Measurements from ENCODE around the gene BST1. TPM values are rescaled to one million over a fixed set of nuclear protein-coding genes. Genes with fewer than 3 reads are reported as not detected.

The BST1 gene
- total RNA-seq, 3 donors from 2014 or later (not counting 1 experiment from before 2014, with no cell fraction given), result 1.8 to 6.4 (median 2.2) TPM

DNA sequence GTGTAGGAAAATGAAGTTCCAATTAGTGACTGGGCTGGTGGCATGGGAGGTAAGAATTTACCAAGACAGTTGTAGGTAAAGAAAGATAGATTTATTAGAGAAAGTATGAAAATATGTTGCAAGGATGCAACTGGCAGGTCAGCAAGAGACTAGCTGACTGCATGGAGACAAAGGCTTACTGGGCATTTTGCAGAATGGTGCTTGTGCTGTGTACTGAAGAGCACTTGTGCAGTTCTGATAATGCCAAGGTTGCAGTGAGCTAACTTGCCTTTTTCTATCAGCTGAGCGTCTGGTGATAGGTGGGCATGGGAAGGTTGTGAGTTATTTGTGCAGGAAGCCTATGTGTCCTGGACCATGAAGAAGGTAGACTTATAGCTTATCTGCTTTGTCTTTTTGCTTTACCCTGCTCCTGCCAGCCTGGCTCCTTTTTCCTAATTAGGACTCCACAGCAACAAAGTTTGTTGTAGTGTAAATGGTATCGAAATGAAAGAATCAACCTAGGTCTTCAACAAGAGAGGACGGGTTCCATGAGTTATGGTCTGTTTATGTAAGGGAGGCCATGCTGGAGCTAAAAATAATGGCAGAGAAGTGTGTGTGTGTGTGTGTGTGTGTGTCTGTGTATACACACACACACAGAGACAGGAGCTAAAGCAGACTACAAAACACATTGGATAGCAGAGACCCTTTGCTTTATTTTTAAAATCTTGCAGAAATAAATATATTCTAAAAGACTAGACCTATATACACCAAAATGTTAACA is 15.0 kb downstream of the BST1 start:
- no peaks in the 10 kb centered on the region for H3K36me3 Mint-ChIP-seq
- no peak overlapping the region for H3K4me3 Mint-ChIP-seq
- 97% methylated on average over 3 of the region's 3 CpGs for WGBS (ENCODE audit: insufficient coverage)
- no peak overlapping the region for H3K27ac Mint-ChIP-seq
- no peak overlapping the region for H3K4me3 ChIP-seq (ENCODE audit: low read length)
- H3K4me1 Mint-ChIP-seq, result peaks cover 6 to 9% of the 10 kb centered on the region in 2 donors
- H3K27ac ChIP-seq (ENCODE audit: low read length), result no peak overlapping the region
- intact Hi-C loops (cut with micrococcal nuclease), result no loop called here
- no peak for ATAC-seq
- TF ChIP-seq, protein P1, sequence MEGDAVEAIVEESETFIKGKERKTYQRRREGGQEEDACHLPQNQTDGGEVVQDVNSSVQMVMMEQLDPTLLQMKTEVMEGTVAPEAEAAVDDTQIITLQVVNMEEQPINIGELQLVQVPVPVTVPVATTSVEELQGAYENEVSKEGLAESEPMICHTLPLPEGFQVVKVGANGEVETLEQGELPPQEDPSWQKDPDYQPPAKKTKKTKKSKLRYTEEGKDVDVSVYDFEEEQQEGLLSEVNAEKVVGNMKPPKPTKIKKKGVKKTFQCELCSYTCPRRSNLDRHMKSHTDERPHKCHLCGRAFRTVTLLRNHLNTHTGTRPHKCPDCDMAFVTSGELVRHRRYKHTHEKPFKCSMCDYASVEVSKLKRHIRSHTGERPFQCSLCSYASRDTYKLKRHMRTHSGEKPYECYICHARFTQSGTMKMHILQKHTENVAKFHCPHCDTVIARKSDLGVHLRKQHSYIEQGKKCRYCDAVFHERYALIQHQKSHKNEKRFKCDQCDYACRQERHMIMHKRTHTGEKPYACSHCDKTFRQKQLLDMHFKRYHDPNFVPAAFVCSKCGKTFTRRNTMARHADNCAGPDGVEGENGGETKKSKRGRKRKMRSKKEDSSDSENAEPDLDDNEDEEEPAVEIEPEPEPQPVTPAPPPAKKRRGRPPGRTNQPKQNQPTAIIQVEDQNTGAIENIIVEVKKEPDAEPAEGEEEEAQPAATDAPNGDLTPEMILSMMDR (IDR thresholded peaks at IDR 0.05), result no peak
- no peaks in the 10 kb centered on the region for H3K9me3 ChIP-seq (ENCODE audit: control insufficient read depth, insufficient read depth, low read length)
- no peaks in the 10 kb centered on the region for H3K9me3 Mint-ChIP-seq
- no peaks in the 10 kb centered on the region for H3K27me3 ChIP-seq (ENCODE audit: control insufficient read depth, insufficient read depth, low read length)
- H3K4me1 ChIP-seq (ENCODE audit: control insufficient read depth, insufficient read depth, low read length), result no peaks in the 10 kb centered on the region
- no peaks in the 10 kb centered on the region for H3K36me3 ChIP-seq (ENCODE audit: control insufficient read depth, insufficient read depth, low read length)
- no peak for DNase-seq
- H3K27me3 Mint-ChIP-seq (ENCODE audit: low read depth in 2 of 2), result no peaks in the 10 kb centered on the region

DNA sequence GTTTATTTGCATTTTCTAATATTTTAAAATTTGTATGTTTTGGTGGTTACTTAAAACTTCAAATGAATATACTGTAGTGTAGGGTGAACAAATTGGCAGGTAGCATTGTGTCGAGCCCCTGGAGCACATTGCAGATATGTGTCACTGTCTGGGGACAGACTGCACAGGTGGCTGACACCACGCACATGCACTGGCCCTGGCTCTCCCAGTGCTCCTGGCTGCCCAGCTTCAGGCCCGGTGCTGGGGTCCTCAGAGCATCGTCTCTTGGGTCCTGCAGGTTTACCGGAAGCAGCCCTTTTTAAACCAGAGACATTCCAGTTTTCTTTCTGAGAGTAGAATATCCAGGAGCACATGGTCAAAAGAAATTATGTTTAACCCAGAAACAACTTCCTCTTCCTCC is 15.6 kb downstream of the BST1 start:
- no peak overlapping the region for H3K27ac Mint-ChIP-seq
- no peaks in the 10 kb centered on the region for H3K27me3 Mint-ChIP-seq (ENCODE audit: low read depth in 2 of 2)
- WGBS (ENCODE audit: insufficient coverage), result 96% methylated on average over 5 of the region's 5 CpGs

DNA sequence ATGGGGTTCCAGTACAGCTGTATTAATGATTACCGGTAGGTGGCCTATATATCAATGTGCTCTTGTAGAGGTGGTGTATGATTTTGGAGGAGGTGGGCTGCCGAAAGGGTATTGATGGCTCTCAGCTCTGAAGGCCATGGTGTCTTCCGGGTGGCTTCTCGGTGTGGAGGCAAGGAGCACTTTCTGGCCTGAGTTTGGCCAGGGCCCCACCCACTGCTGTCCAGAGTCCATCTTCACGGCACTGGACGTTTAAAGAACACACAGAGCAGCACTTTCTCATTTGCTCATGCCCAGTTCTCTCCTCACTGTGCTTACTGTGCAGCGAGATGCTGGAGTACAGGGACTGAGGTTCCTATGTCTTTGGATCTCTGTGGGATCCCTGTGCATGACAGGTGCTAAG is 16.1 kb downstream of the BST1 start:
- Histone ChIP-seq H3K36me3 (ENCODE audit: control insufficient read depth, insufficient read depth, low read length) (no peaks in the 10 kb centered on the region), H3K27me3 (ENCODE audit: control insufficient read depth, insufficient read depth, low read length) (no peaks in the 10 kb centered on the region), H3K4me3 (ENCODE audit: low read length) (no peak overlapping the region), H3K9me3 (ENCODE audit: control insufficient read depth, insufficient read depth, low read length) (no peaks in the 10 kb centered on the region), H3K4me1 (ENCODE audit: control insufficient read depth, insufficient read depth, low read length) (no peaks in the 10 kb centered on the region), H3K27ac (ENCODE audit: low read length) (no peak overlapping the region)
- Mint-ChIP-seq H3K27me3 (ENCODE audit: low read depth in 2 of 2) (no peaks in the 10 kb centered on the region), H3K4me3 (no peak overlapping the region), H3K27ac (no peak overlapping the region), H3K9me3 (no peaks in the 10 kb centered on the region), H3K36me3 (no peaks in the 10 kb centered on the region), H3K4me1 (peaks cover 6 to 9% of the 10 kb centered on the region in 2 donors)
- TF ChIP-seq, protein P1 (IDR thresholded peaks at IDR 0.05), result no peak
- intact Hi-C loops (cut with micrococcal nuclease), result no loop called here
- DNase-seq, result no peak
- no peak for ATAC-seq
- WGBS (ENCODE audit: insufficient coverage), result 93% methylated on average over 7 of the region's 7 CpGs

More for the DNA sequence above, 15.6 kb downstream of the BST1 start:
- no peaks in the 10 kb centered on the region for H3K27me3 ChIP-seq (ENCODE audit: control insufficient read depth, insufficient read depth, low read length)
- intact Hi-C loops (cut with micrococcal nuclease), result no loop called here
- Mint-ChIP-seq H3K9me3 (no peaks in the 10 kb centered on the region), H3K36me3 (no peaks in the 10 kb centered on the region), H3K4me3 (no peak overlapping the region), H3K4me1 (peaks cover 6 to 9% of the 10 kb centered on the region in 2 donors)
- H3K4me3 ChIP-seq (ENCODE audit: low read length), result no peak overlapping the region
- no peaks in the 10 kb centered on the region for H3K9me3 ChIP-seq (ENCODE audit: control insufficient read depth, insufficient read depth, low read length)
- no peak overlapping the region for H3K27ac ChIP-seq (ENCODE audit: low read length)
- no peak for ATAC-seq
- no peaks in the 10 kb centered on the region for H3K36me3 ChIP-seq (ENCODE audit: control insufficient read depth, insufficient read depth, low read length)
- TF ChIP-seq, protein P1 (IDR thresholded peaks at IDR 0.05), result no peak
- no peaks in the 10 kb centered on the region for H3K4me1 ChIP-seq (ENCODE audit: control insufficient read depth, insufficient read depth, low read length)
- no peak for DNase-seq

DNA sequence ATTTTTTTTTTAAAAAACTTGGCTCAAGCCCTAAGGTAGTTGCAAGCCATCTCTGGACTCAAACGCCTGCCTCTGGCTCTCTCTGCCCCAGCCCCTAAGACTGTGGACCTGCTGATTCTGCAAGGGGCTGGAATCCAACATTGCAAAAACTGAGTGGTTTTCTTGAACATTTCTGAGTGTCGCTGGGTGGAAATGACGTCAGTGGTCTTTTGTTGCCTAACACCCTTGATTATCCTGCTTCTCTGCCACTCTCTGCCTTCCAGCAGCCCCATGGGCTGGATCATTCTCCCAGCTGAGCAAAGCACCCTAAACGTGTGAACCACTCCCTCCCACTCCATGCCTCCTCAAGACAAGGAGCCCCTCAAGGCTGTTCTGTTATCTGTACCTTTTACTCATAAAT is 16.6 kb downstream of the BST1 start:
- no peak for ATAC-seq
- WGBS (ENCODE audit: insufficient coverage), result 86% methylated on average over 4 of the region's 4 CpGs
- H3K36me3 Mint-ChIP-seq, result no peaks in the 10 kb centered on the region
- H3K9me3 ChIP-seq (ENCODE audit: control insufficient read depth, insufficient read depth, low read length), result no peaks in the 10 kb centered on the region
- TF ChIP-seq, protein P1 (IDR thresholded peaks at IDR 0.05), result no peak
- no peak overlapping the region for H3K27ac ChIP-seq (ENCODE audit: low read length)
- no peaks in the 10 kb centered on the region for H3K4me1 ChIP-seq (ENCODE audit: control insufficient read depth, insufficient read depth, low read length)
- no peak overlapping the region for H3K4me3 Mint-ChIP-seq
- no peaks in the 10 kb centered on the region for H3K27me3 ChIP-seq (ENCODE audit: control insufficient read depth, insufficient read depth, low read length)
- no peak overlapping the region for H3K27ac Mint-ChIP-seq
- no peak for DNase-seq
- no peak overlapping the region for H3K4me3 ChIP-seq (ENCODE audit: low read length)
- intact Hi-C loops (cut with micrococcal nuclease), result no loop called here
- no peaks in the 10 kb centered on the region for H3K27me3 Mint-ChIP-seq (ENCODE audit: low read depth in 2 of 2)
- H3K9me3 Mint-ChIP-seq, result no peaks in the 10 kb centered on the region
- H3K4me1 Mint-ChIP-seq, result peaks cover 4 to 5% of the 10 kb centered on the region in 2 donors
- H3K36me3 ChIP-seq (ENCODE audit: control insufficient read depth, insufficient read depth, low read length), result no peaks in the 10 kb centered on the region
